ENCODE data around the gene EXD1. TPM values are rescaled to one million over a fixed set of nuclear protein-coding genes. Genes with fewer than 3 reads are reported as not detected.
"Not testable (repeated sequence)": the region's sequence is repeated elsewhere in the genome, so short reads cannot be mapped to it uniquely, and the experiment has no call there.

Gene EXD1
- polyA plus RNA-seq (2012; ENCODE audit: low read depth, missing spikeins), result not detected

GRCh38 chr15:41230650-41231421 lies at the start of gene EXD1, which contains the start of gene CHP1:
TSS of gene EXD1 (minus strand) at chr15:41230757. CDS start at chr15:41226575, 4,182 bp downstream.
TSS of gene CHP1 (plus strand) at chr15:41231268. CDS start at chr15:41231383, 115 bp downstream.
- DNase-seq (ENCODE audit: insufficient read length, low spot score) (peak; percentile 94), FAIRE-seq (peak; percentile 97)
- TF ChIP-seq SPI1 (IDR thresholded peaks at IDR 0.05; ENCODE audit: low read depth, low read length) (no peak), POU2F2 (IDR thresholded peaks at IDR 0.05; ENCODE audit: low read depth, low read length) (no peak), TAF1 (IDR thresholded peaks at IDR 0.05; ENCODE audit: low read depth, low read length) (peak; percentile 83), PAX5 (IDR thresholded peaks at IDR 0.05; ENCODE audit: insufficient read depth, low read length, severe bottlenecking) (peak; percentile 10), POLR2A (IDR thresholded peaks at IDR 0.05; ENCODE audit: low read depth, low read length) (peak; percentile 79), POLR2AphosphoS5 (IDR thresholded peaks at IDR 0.05; ENCODE audit: low read depth, low read length) (no peak; the same call in none of the 2 replicates)

GRCh38 chr15:41279535-41280283 lies 49.2 kb upstream of the EXD1 start:
- TF ChIP-seq POLR2AphosphoS5 (IDR thresholded peaks at IDR 0.05; ENCODE audit: low read depth, low read length) (no peak), POLR2A (IDR thresholded peaks at IDR 0.05; ENCODE audit: low read depth, low read length) (no peak), POU2F2 (IDR thresholded peaks at IDR 0.05; ENCODE audit: low read depth, low read length) (no peak), TAF1 (IDR thresholded peaks at IDR 0.05; ENCODE audit: low read depth, low read length) (no peak), PAX5 (IDR thresholded peaks at IDR 0.05; ENCODE audit: insufficient read depth, low read length, severe bottlenecking) (no peak)
- FAIRE-seq (no peak), DNase-seq (ENCODE audit: insufficient read length, low spot score) (no peak)

- no peak for FAIRE-seq
- TF ChIP-seq POLR2AphosphoS5 (IDR thresholded peaks at IDR 0.05; ENCODE audit: low read depth, low read length) (no peak), SPI1 (IDR thresholded peaks at IDR 0.05; ENCODE audit: low read depth, low read length) (no peak), TAF1 (IDR thresholded peaks at IDR 0.05; ENCODE audit: low read depth, low read length) (no peak), POLR2A (IDR thresholded peaks at IDR 0.05; ENCODE audit: low read depth, low read length) (no peak), PAX5 (IDR thresholded peaks at IDR 0.05; ENCODE audit: insufficient read depth, low read length, severe bottlenecking) (no peak), POU2F2 (IDR thresholded peaks at IDR 0.05; ENCODE audit: low read depth, low read length) (no peak)
- no peak for DNase-seq (ENCODE audit: insufficient read length, low spot score)
These were observed 47.8 kb upstream of the EXD1 start for GRCh38 chr15:41278319-41278718.

GRCh38 chr15:41276831-41277230 lies 46.3 kb upstream of the EXD1 start:
- DNase-seq (ENCODE audit: insufficient read length, low spot score) (no peak), FAIRE-seq (no peak)
- TF ChIP-seq PAX5 (IDR thresholded peaks at IDR 0.05; ENCODE audit: insufficient read depth, low read length, severe bottlenecking) (no peak), POLR2AphosphoS5 (IDR thresholded peaks at IDR 0.05; ENCODE audit: low read depth, low read length) (no peak), POLR2A (IDR thresholded peaks at IDR 0.05; ENCODE audit: low read depth, low read length) (no peak)

GRCh38 chr15:41269887-41270286 lies 39.3 kb upstream of the EXD1 start:
- no peak for TF ChIP-seq POLR2A (IDR thresholded peaks at IDR 0.05; ENCODE audit: low read depth, low read length)
- TF ChIP-seq PAX5 (IDR thresholded peaks at IDR 0.05; ENCODE audit: insufficient read depth, low read length, severe bottlenecking), result no peak
- TF ChIP-seq POU2F2 (IDR thresholded peaks at IDR 0.05; ENCODE audit: low read depth, low read length), result no peak
- TF ChIP-seq TAF1 (IDR thresholded peaks at IDR 0.05; ENCODE audit: low read depth, low read length), result no peak
- no peak for TF ChIP-seq SPI1 (IDR thresholded peaks at IDR 0.05; ENCODE audit: low read depth, low read length)
- TF ChIP-seq POLR2AphosphoS5 (IDR thresholded peaks at IDR 0.05; ENCODE audit: low read depth, low read length), result no peak
- FAIRE-seq, result no peak
- no peak for DNase-seq (ENCODE audit: insufficient read length, low spot score)

- FAIRE-seq (no peak), DNase-seq (ENCODE audit: insufficient read length, low spot score) (no peak)
- no peak for TF ChIP-seq SPI1 (IDR thresholded peaks at IDR 0.05; ENCODE audit: low read depth, low read length)
These were observed 33.4 kb upstream of the EXD1 start for GRCh38 chr15:41263891-41264351.

GRCh38 chr15:41262571-41262970 lies 32.0 kb upstream of the EXD1 start:
- FAIRE-seq (peak; percentile 52), DNase-seq (ENCODE audit: insufficient read length, low spot score) (no peak)
- no peak for TF ChIP-seq SPI1 (IDR thresholded peaks at IDR 0.05; ENCODE audit: low read depth, low read length)
- no peak for TF ChIP-seq POLR2A (IDR thresholded peaks at IDR 0.05; ENCODE audit: low read depth, low read length)
- no peak for TF ChIP-seq TAF1 (IDR thresholded peaks at IDR 0.05; ENCODE audit: low read depth, low read length)
- no peak for TF ChIP-seq POU2F2 (IDR thresholded peaks at IDR 0.05; ENCODE audit: low read depth, low read length)
- no peak for TF ChIP-seq PAX5 (IDR thresholded peaks at IDR 0.05; ENCODE audit: insufficient read depth, low read length, severe bottlenecking)
- TF ChIP-seq POLR2AphosphoS5 (IDR thresholded peaks at IDR 0.05; ENCODE audit: low read depth, low read length), result no peak

- DNase-seq (ENCODE audit: insufficient read length, low spot score); FAIRE-seq: not testable (repeated sequence)
These were observed 30.4 kb upstream of the EXD1 start for GRCh38 chr15:41260924-41261323.

- no peak for FAIRE-seq
These were observed 29.1 kb upstream of the EXD1 start for GRCh38 chr15:41259546-41260189.

More at GRCh38 chr15:41259546-41260189, 29.1 kb upstream of the EXD1 start:
- TF ChIP-seq TAF1 (IDR thresholded peaks at IDR 0.05; ENCODE audit: low read depth, low read length) (no peak), POLR2AphosphoS5 (IDR thresholded peaks at IDR 0.05; ENCODE audit: low read depth, low read length) (no peak), PAX5 (IDR thresholded peaks at IDR 0.05; ENCODE audit: insufficient read depth, low read length, severe bottlenecking) (no peak), POLR2A (IDR thresholded peaks at IDR 0.05; ENCODE audit: low read depth, low read length) (no peak), SPI1 (IDR thresholded peaks at IDR 0.05; ENCODE audit: low read depth, low read length) (no peak), POU2F2 (IDR thresholded peaks at IDR 0.05; ENCODE audit: low read depth, low read length) (no peak)
- DNase-seq (ENCODE audit: insufficient read length, low spot score), result no peak
